ENCODE results near the gene DBH. TPM values are rescaled to one million over a fixed set of nuclear protein-coding genes. Genes with fewer than 3 reads are reported as not detected.

The DBH gene
- total RNA-seq, 4 donors from 2014 or later = 0.11 to 0.15 TPM; not detected in 2

DNA sequence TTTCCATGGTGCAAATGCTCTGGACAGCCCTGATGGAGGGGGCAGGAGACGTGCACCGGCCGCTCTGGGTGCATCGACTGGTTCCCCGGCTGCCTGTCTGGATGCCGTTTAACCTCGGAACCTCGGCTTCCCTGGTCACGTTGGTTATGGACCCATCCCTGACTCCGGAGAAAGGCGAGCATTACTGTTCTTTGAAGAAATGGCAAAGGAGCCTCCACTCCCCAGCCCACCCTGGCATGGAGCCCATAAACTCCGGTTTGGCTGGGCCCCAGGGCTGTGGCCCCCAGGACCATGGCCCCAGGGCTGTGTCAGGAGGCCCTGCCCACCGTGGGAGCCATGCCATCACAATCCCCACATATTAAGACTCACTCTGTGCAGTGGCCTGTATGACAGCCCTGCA is 28.9 kb downstream of the DBH start:
- TF ChIP-seq, protein P1, sequence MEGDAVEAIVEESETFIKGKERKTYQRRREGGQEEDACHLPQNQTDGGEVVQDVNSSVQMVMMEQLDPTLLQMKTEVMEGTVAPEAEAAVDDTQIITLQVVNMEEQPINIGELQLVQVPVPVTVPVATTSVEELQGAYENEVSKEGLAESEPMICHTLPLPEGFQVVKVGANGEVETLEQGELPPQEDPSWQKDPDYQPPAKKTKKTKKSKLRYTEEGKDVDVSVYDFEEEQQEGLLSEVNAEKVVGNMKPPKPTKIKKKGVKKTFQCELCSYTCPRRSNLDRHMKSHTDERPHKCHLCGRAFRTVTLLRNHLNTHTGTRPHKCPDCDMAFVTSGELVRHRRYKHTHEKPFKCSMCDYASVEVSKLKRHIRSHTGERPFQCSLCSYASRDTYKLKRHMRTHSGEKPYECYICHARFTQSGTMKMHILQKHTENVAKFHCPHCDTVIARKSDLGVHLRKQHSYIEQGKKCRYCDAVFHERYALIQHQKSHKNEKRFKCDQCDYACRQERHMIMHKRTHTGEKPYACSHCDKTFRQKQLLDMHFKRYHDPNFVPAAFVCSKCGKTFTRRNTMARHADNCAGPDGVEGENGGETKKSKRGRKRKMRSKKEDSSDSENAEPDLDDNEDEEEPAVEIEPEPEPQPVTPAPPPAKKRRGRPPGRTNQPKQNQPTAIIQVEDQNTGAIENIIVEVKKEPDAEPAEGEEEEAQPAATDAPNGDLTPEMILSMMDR (IDR thresholded peaks at IDR 0.05) = no peak
- TF ChIP-seq POLR2A (IDR thresholded peaks at IDR 0.05) = no peak
- Histone ChIP-seq H3K27ac (no peak overlapping the region), H3K9me3 (no peaks in the 10 kb centered on the region), H3K4me3 (replicated peaks in 1 of 3) (no peak overlapping the region), H3K36me3 (no peaks in the 10 kb centered on the region), H3K27me3 (no peaks in the 10 kb centered on the region), H3K4me1 (no peaks in the 10 kb centered on the region)
- intact Hi-C loops (cut with DNase I) = no loop called here
- no peak for DNase-seq
- 91% methylated on average over 11 to 12 of the region's 13 CpGs for WGBS, 2 donors

DNA sequence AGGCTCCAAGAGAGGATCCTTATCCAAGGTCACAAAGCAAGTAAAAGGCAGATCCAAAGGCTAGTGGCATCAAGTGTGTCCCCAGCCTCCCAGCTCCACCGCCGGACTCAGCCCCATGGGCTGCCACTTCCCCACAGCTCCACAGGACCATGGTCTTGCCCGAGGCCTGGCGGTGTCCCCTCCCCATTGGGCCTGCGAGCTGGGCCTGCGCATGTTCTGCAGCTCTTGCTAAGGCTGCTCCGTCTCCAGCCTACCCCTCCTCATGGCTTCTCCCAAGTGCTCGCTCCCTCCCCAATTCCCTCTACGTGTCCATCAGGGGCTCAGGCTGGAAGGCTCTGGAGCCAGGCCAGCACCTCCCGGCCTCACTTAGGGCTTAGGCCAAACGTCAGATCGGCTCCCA is 29.4 kb downstream of the DBH start:
- Histone ChIP-seq H3K36me3 (no peaks in the 10 kb centered on the region), H3K9me3 (no peaks in the 10 kb centered on the region), H3K4me1 (no peaks in the 10 kb centered on the region), H3K27me3 (no peaks in the 10 kb centered on the region), H3K27ac (no peak overlapping the region), H3K4me3 (replicated peaks in 1 of 3) (no peak overlapping the region)
- intact Hi-C loops (cut with DNase I) = no loop called here
- TF ChIP-seq POLR2A (IDR thresholded peaks at IDR 0.05) = no peak
- TF ChIP-seq, protein P1 (IDR thresholded peaks at IDR 0.05) = no peak
- WGBS, 2 donors = 91 to 95% methylated on average over 10 to 12 of the region's 12 CpGs
- no peak for DNase-seq

DNA sequence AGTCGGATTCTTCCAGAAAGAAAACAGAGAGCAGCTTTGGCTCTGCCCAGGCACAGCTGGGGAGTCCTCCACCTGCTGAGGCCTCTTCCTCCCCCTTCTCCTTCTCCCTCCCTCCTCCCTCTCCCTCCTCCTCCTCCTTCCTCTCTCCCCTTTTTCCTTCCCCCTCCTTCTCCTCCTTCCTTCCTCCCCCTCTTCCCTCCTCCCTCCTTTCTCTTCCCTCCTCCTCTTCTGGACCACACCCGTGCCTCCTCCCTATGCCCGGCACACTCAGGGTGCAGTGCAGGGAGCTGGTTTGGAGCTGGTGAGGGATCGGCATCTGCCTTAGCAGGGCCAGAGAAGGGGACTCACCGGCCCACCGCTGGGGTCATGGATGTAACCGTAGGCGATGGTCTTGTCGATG is 30.2 kb downstream of the DBH start:
- H3K27me3 ChIP-seq = no peaks in the 10 kb centered on the region
- 88 to 89% methylated on average over 9 of the region's 9 CpGs for WGBS, 2 donors
- no peak for TF ChIP-seq POLR2A (IDR thresholded peaks at IDR 0.05)
- TF ChIP-seq, protein P1 (IDR thresholded peaks at IDR 0.05) = no peak
- intact Hi-C loops (cut with DNase I) = no loop called here
- no peaks in the 10 kb centered on the region for H3K9me3 ChIP-seq
- H3K36me3 ChIP-seq = no peaks in the 10 kb centered on the region
- H3K27ac ChIP-seq = no peak overlapping the region
- no peak for DNase-seq
- no peaks in the 10 kb centered on the region for H3K4me1 ChIP-seq
- no peak overlapping the region for H3K4me3 ChIP-seq (replicated peaks in 1 of 3)

DNA sequence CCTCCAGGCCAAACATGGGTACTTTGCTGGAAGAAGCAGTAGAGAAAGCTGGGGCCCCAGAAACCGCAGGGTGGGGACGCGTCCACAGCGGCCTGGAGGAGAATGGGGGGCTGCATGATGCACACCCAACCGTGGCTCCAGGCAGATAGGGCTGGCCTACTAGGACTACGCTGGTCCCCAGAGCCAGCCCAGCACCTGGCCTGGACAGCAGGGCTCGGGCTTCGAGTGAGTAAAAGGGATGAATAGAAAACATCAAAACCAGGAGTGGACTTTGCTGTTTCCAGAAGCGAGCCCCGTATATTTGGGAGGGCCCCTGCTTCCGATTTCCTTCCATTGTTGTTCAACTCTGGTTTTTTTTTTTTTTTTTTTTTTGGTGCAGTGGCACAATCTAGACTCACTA is 30.7 kb downstream of the DBH start:
- Histone ChIP-seq H3K4me1 (no peaks in the 10 kb centered on the region), H3K36me3 (no peaks in the 10 kb centered on the region), H3K27ac (no peak overlapping the region), H3K9me3 (no peaks in the 10 kb centered on the region), H3K4me3 (replicated peaks in 1 of 3) (no peak overlapping the region), H3K27me3 (no peaks in the 10 kb centered on the region)
- no peak for TF ChIP-seq POLR2A (IDR thresholded peaks at IDR 0.05)
- TF ChIP-seq, protein P1 (IDR thresholded peaks at IDR 0.05) = no peak
- DNase-seq = no peak
- intact Hi-C loops (cut with DNase I) = no loop called here
- WGBS, 2 donors = 77 to 82% methylated on average over 11 of the region's 11 CpGs

DNA sequence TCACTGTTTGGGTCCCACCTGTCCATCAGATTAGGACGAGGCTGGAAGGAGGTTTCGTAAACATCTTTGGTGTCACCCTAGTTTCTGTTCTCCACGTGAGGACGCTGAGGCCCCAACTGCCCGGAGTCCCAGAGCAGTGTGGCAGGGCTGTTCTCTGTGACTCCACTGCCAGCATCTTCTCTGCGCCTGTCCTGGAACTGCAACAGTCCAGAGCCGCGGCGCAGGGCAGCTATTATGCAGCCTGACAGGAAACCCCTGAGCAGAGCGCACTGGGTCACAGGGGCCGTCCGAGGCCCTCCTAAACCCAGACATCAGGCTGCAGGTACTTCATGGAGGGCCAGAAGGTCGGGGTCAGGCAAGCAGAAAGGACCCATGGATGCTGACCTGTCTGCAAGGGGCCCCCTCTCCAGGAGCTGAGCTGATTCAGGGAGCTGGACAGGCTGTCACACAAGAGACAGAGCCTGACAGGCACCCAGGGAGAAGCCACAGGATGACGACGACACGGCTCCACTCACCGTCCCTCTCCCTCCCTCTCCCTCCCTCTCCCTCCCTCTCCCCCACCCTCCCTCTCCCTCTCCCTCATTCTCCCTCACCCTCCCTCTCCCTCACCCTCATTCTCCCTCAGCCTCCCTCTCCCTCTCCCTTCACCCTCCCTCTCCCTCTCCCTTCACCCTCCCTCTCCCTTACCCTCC is 31.7 kb downstream of the DBH start:
- DNase-seq = no peak
- no peak overlapping the region for H3K4me3 ChIP-seq (replicated peaks in 1 of 3)
- no peaks in the 10 kb centered on the region for H3K36me3 ChIP-seq
- no peaks in the 10 kb centered on the region for H3K9me3 ChIP-seq
- TF ChIP-seq, protein P1 (IDR thresholded peaks at IDR 0.05) = no peak
- TF ChIP-seq POLR2A (IDR thresholded peaks at IDR 0.05) = no peak
- no peak overlapping the region for H3K27ac ChIP-seq
- H3K27me3 ChIP-seq = no peaks in the 10 kb centered on the region
- 67 to 80% methylated on average over 9 to 13 of the region's 17 CpGs for WGBS, 2 donors
- no peaks in the 10 kb centered on the region for H3K4me1 ChIP-seq
- intact Hi-C loops (cut with DNase I) = no loop called here
